ENCODE results near the gene S100PBP.

The S100PBP gene

GRCh38 chr1:32817159-32817814 lies at the start of gene S100PBP, which contains the start of gene YARS1:
Gene S100PBP (plus strand): TSS chr1:32817653. CDS start chr1:32826100, 8,447 bp downstream.
Gene YARS1 (minus strand): TSS chr1:32817358. CDS start chr1:32817244, 114 bp downstream.
- DNase-seq (ENCODE audit: low read depth) = peak; percentile 100

- no peak for DNase-seq (ENCODE audit: low read depth)
Measured at GRCh38 chr1:32768110-32768850, 49.2 kb upstream of the S100PBP start.

- DNase-seq (ENCODE audit: low read depth) = no peak
Measured at GRCh38 chr1:32769524-32770220, 47.8 kb upstream of the S100PBP start.

GRCh38 chr1:32770221-32770731 lies 47.2 kb upstream of the S100PBP start:
- DNase-seq (ENCODE audit: low read depth) = no peak

GRCh38 chr1:32770741-32771548 lies 46.5 kb upstream of the S100PBP start:
- DNase-seq (ENCODE audit: low read depth) = no peak

- DNase-seq (ENCODE audit: low read depth) = no peak
Measured at GRCh38 chr1:32771561-32772280, 45.7 kb upstream of the S100PBP start.

- DNase-seq (ENCODE audit: low read depth) = no peak
Measured at GRCh38 chr1:32772281-32773017, 45.0 kb upstream of the S100PBP start.

- peak; percentile 51 for DNase-seq (ENCODE audit: low read depth)
Measured at GRCh38 chr1:32773018-32773763, 44.3 kb upstream of the S100PBP start.

- DNase-seq (ENCODE audit: low read depth) = no peak
Measured at GRCh38 chr1:32773764-32774463, 43.5 kb upstream of the S100PBP start.

GRCh38 chr1:32774464-32774808 lies 43.0 kb upstream of the S100PBP start:
- DNase-seq (ENCODE audit: low read depth) = no peak

GRCh38 chr1:32774950-32775634 lies 42.4 kb upstream of the S100PBP start:
- DNase-seq (ENCODE audit: low read depth) = no peak

- no peak for DNase-seq (ENCODE audit: low read depth)
Measured at GRCh38 chr1:32775640-32776337, 41.7 kb upstream of the S100PBP start.

GRCh38 chr1:32779242-32779641 lies 38.2 kb upstream of the S100PBP start:
- no peak for DNase-seq (ENCODE audit: low read depth)

GRCh38 chr1:32780005-32780404 lies 37.4 kb upstream of the S100PBP start:
- DNase-seq (ENCODE audit: low read depth) = no peak

- no peak for DNase-seq (ENCODE audit: low read depth)
Measured at GRCh38 chr1:32780628-32781234, 36.7 kb upstream of the S100PBP start.

- no peak for DNase-seq (ENCODE audit: low read depth)
Measured at GRCh38 chr1:32782086-32782485, 35.4 kb upstream of the S100PBP start.

GRCh38 chr1:32783851-32784250 lies 33.6 kb upstream of the S100PBP start:
- DNase-seq (ENCODE audit: low read depth) = no peak

All from stimulated activated CD8-positive, alpha-beta memory T cell treated with anti-CD3 and anti-CD28 coated beads, Interleukin-12 subunit alpha, Interleukin-12 subunit beta, amount 100 ng/mL, for 1 hour (primary cell).